ENCODE data around the gene ZXDC.

ZXDC gene

GRCh38 chr3:126478581-126479310 lies 3.1 kb upstream of the ZXDC start:
- H3K27ac ChIP-seq = no peak overlapping the region
- no peak for TF ChIP-seq CTCF (IDR thresholded peaks at IDR 0.05)
- TF ChIP-seq ZFX (IDR thresholded peaks at IDR 0.05; ENCODE audit: borderline replicate concordance) = no peak

- peak overlapping the region; percentile 97 for H3K27ac ChIP-seq
- TF ChIP-seq ZFX (IDR thresholded peaks at IDR 0.05; ENCODE audit: borderline replicate concordance) (no peak), CTCF (IDR thresholded peaks at IDR 0.05) (no peak)
Measured at GRCh38 chr3:126477061-126477380, 1.3 kb upstream of the ZXDC start.

GRCh38 chr3:126476166-126477060 lies 722 bp upstream of the ZXDC start:
- TF ChIP-seq CTCF (IDR thresholded peaks at IDR 0.05) = no peak
- TF ChIP-seq ZFX (IDR thresholded peaks at IDR 0.05; ENCODE audit: borderline replicate concordance) = no peak

GRCh38 chr3:126474498-126475412 lies 936 bp downstream of the ZXDC start:
- H3K27ac ChIP-seq = peak overlapping the region; percentile 97
- TF ChIP-seq ZFX (IDR thresholded peaks at IDR 0.05; ENCODE audit: borderline replicate concordance) (no peak), CTCF (IDR thresholded peaks at IDR 0.05) (no peak)

More at GRCh38 chr3:126476166-126477060, 722 bp upstream of the ZXDC start:
- H3K27ac ChIP-seq = peak overlapping the region; percentile 97

GRCh38 chr3:126473292-126474168 lies 2.2 kb downstream of the ZXDC start:
- H3K27ac ChIP-seq = no peak overlapping the region; the same call in 1 of the 2 replicates
- TF ChIP-seq CTCF (IDR thresholded peaks at IDR 0.05) = no peak
- no peak for TF ChIP-seq ZFX (IDR thresholded peaks at IDR 0.05; ENCODE audit: borderline replicate concordance)

- TF ChIP-seq CTCF (IDR thresholded peaks at IDR 0.05) (no peak), ZFX (IDR thresholded peaks at IDR 0.05; ENCODE audit: borderline replicate concordance) (no peak)
- H3K27ac ChIP-seq = no peak overlapping the region
Measured at GRCh38 chr3:126472277-126473006, 3.2 kb downstream of the ZXDC start.

Data from 22Rv1 (cell line).